HG03097 (cell line): ENCODE data around the gene LENG1.

Experiments
- ATAC-seq: cut with Tn5 transposase; IDR thresholded peaks from one replicate; pipeline ENCODE4 v1.9.1; 2021; ENCODE audit not compliant: unreplicated experiment, low FRiP score

Gene LENG1

GRCh38 chr19:54115109-54116063 is 44.1 kb downstream of the LENG1 start, which contains the start of the genes PRPF31 and TFPT:
Gene PRPF31, plus strand, starts transcription at chr19:54115754. Its CDS starts 2,525 bp downstream, at chr19:54118279.
Gene TFPT, minus strand, starts transcription at chr19:54115657. Its CDS starts 388 bp downstream, at chr19:54115269.
- ATAC-seq: peak; percentile 69

GRCh38 chr19:54114340-54115108 is 45.0 kb downstream of the LENG1 start:
- ATAC-seq: no peak

- no peak for ATAC-seq
Measured at GRCh38 chr19:54109651-54110050, 49.9 kb downstream of the LENG1 start.

- no peak for ATAC-seq
Measured at GRCh38 chr19:54108496-54108895, 51.0 kb downstream of the LENG1 start.

- no peak for ATAC-seq
Measured at GRCh38 chr19:54107876-54108490, 51.5 kb downstream of the LENG1 start.

- ATAC-seq: no peak
Measured at GRCh38 chr19:54106716-54107115, 52.8 kb downstream of the LENG1 start.

- no peak for ATAC-seq
Measured at GRCh38 chr19:54105796-54106195, 53.7 kb downstream of the LENG1 start.
